GM18517 (cell line): ENCODE results near the gene NLRP12.
"Not testable (repeated sequence)": the region's sequence is repeated elsewhere in the genome, so short reads cannot be mapped to it uniquely, and the experiment has no call there.

Experiments used
- ATAC-seq: cut with Tn5 transposase; IDR thresholded peaks from one replicate; pipeline ENCODE4 v1.9.1; 2021; ENCODE audit warnings: mild to moderate bottlenecking, moderate library complexity; ENCODE audit not compliant: unreplicated experiment

The NLRP12 gene

GRCh38 chr19:53781332-53781731, 42.8 kb downstream of the NLRP12 start:
- ATAC-seq: not testable (repeated sequence)

GRCh38 chr19:53780506-53780905, 43.6 kb downstream of the NLRP12 start:
- ATAC-seq: no peak

- ATAC-seq: no peak
Observed at GRCh38 chr19:53775524-53775923, 48.6 kb downstream of the NLRP12 start.

GRCh38 chr19:53774491-53774890, 49.6 kb downstream of the NLRP12 start:
- ATAC-seq: not testable (repeated sequence)

GRCh38 chr19:53773999-53774398, 50.1 kb downstream of the NLRP12 start:
- no peak for ATAC-seq

- no peak for ATAC-seq
Observed at GRCh38 chr19:53772943-53773342, 51.2 kb downstream of the NLRP12 start.

GRCh38 chr19:53771144-53771543, 53.0 kb downstream of the NLRP12 start:
- ATAC-seq: no peak

GRCh38 chr19:53769696-53770309, 54.3 kb downstream of the NLRP12 start:
- ATAC-seq: not testable (repeated sequence)

GRCh38 chr19:53768401-53768800, 55.7 kb downstream of the NLRP12 start:
- no peak for ATAC-seq

- not testable (repeated sequence) for ATAC-seq
Observed at GRCh38 chr19:53758991-53759390, 65.1 kb downstream of the NLRP12 start.
